HPDE6-E6E7 (cell line): Measurements from ENCODE around the gene DUSP1.

ENCODE experiments used
- DNase-seq: peaks from one replicate; pipeline ENCODE4 v3.0.0; 2011; ENCODE audit warnings: missing footprints; ENCODE audit errors: extremely low spot score

The DUSP1 gene

DNA sequence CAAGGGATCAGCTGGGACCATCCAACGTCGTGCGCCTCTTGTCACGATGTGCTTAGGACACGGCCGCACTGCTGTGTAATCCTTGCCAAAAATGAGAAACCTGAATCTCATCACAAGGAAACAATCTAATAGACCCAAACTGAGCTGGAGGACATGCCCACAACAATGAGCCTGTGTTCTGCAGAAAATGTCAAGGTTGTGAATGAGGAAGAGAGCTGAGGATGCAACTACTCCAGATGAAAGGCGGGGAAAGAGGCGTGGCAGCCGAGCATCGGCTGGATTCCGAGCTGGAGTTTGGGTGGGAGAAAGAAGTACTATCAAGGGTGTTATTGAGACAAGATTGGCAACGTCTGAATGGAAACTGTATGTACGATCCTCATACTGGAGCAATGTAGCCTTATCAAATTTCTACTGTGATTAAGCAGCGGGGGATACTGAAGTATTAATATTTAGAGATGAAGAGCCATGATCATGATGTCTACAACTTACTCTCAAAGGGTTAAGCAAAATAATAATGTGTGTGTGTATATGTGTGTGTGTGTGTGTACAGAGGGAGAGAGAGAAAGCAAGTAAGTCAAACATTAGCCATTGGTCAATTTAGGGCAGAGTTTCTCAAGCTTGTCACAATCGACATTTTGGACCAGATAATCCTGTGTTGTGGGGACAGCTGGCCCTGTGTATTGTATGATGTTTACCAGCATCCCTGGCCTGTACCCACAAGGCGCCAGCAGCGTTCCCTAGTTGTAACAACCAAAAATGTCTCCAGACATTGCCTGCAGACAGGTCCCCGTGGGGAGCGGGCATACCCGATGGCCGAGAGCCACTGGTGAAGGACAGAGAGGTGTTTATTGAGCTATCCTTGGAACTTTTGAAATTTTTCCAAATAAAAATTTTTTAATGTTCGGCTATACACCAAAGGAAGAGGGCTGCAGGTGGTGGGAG lies 46.5 kb downstream of the DUSP1 start:
- DNase-seq, result no peak

DNA sequence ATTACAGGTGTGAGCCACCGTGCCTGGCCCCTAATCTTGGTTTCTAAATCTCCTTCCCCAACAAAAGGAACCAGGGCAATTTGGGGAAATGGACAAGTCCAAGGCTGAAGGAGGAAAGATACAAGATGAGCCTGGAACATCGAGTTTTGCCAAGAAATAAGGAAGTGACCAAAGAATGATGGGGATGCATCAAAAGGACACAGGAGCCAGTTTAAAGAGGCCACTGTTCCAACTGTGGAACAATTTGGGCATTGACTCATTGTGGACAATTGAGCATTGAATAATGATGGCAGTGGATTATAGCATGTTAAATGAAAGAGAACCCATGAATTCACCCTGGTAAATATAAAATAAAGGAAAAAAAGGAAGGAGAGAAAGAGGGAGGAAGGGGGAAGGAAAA lies 47.5 kb downstream of the DUSP1 start:
- DNase-seq, result no peak

DNA sequence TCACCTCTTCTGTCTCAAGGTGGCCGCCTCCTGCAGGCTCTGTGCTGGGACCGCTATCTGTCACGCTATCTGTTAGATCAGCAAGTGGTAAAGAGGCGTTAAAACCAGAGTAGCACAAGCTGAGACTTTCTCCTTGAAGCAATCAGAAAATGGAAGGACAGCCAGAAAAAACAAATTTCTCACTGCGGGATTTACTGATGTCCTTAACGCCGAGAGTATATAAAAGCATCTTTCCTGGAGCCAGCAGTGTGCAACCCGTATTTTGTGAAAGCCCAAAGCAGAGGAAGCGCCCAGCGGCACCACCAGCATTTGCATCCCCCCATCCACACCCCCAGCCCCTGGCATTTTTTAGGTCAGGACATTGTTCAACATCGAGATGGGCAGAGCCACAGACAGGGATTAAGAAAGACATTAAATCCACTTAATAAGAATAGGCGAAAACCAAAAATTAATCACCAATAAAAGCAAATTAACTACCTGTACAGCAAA lies 48.6 kb downstream of the DUSP1 start:
- DNase-seq, result no peak

DNA sequence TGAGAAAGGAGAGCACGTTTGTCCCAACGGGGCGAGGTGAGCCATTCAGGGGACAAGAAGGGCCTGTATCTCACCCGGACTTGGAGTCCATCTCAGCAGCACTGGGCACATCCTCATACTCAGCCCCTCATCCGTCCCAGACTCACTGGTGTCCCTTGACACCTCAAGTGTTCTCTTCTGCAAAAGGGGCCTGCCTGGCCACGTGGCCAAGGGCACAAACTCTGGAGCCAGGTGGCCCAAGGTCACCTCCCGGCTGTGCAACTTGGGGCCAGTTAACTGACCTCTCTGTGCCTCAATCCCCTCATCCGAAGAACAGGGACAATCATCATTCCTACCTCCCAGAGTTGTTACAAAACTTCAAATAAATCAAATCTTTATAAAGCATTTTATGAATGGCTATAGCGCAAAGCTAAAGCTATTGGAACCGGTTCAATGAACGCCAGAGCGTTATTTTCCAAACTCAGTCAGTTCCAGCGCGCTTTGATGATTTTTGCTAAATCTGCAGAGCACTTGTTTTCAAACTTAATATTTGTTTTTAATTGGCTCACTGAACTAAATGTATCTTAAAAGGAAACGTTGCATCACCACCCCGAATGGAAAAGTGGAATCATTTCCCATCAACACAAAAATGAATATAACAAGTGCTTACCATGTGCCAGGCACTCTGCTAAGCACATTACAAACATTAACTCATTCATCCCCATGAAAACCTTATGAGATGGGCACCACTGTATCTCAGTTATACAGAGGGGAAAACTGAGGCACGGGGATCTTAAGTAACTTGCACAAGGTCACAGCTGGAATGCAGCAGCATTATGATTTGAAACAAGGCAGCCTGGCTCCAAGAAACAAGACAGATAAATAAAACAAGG lies 49.3 kb downstream of the DUSP1 start:
- DNase-seq, result no peak

DNA sequence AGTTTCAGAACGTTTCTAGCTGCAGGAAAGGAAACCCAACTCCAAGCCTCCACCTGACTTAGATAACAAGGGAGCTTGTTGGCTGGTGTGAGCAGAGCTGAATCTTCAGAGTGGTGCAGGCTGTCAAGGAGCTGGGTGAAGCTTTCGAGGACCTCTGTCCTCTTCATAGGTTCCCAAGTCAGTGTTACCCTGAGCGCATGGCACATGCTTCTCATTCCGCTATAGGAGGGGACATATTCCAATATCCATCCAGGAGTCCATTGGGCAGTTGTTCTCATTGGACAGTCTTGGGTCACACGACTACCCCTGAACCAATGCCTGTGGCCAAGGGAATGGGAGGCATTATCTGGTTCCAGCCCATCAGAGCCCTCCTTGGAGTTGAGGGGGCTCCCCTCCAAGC lies 50.3 kb downstream of the DUSP1 start:
- DNase-seq, result no peak

DNA sequence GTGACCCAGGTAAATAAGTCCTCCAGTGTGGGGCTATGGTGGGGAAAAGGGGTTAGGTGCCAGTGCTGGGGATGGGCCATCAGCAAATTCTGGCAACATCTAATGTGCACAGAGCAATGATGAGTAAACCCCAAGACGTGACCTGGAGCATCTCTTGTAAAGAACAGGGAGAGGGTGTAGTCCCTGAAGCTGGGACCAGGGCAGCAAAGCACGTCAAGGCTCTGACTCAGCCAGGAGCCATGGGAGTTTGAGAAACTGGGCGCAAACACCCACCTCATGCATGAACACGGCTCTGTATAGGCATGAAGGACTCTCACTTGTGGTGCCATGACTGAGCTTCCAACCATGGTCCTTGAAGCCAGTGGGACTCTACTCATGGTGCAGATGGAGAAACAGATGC lies 51.8 kb downstream of the DUSP1 start:
- no peak for DNase-seq

DNA sequence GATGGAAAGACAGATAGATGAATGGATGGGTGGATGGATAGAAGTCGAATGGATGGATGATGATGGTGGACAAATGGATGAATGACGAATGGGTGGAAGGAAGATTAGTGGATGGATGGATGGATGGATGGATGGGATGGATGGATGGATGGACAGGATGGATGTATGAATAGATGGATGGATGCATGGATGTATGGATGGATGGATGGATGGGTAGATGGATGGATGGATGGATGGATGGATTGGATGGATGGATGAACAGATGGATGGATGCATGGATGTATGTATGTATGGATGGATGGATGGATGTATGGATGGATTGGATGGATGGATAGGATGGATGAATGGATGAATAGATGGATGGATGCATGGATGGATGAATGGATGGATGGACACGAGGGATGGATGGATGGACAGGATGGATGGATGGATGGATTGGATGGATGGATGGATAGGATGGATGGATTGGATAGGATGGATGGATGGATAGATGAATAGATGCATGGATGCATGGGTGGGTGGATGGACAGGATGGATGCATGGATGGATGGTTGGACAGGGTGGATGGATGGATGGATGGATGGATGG lies 52.4 kb downstream of the DUSP1 start:
- no peak for DNase-seq
